H1 (cell line): Measurements from ENCODE around the gene CD1B. TPM values are rescaled to one million over a fixed set of nuclear protein-coding genes. Genes with fewer than 3 reads are reported as not detected.

Experiments
- CTCF ChIA-PET: fragments of 300-600 bp; sonication (Branson Sonifier 250); formaldehyde crosslinking; loops from one replicate; lab custom pipeline; 2021; ENCODE audit not compliant: partially characterized antibody; lab: Charles Lee
- POLR2A ChIA-PET: fragments of 300-600 bp; sonication (Branson Sonifier 250); formaldehyde crosslinking; loops from one replicate; lab custom pipeline; 2021; ENCODE audit warnings: inconsistent platforms; ENCODE audit not compliant: partially characterized antibody; lab: Charles Lee
- DNase-seq, 2 experiments: peaks; one replicate each; pipeline versions ENCODE4 v3.0.0 to v3.0.0-alpha.2; 2010 to 2022; ENCODE audit warnings: low spot score in 2 of 2, low read depth in 1 of 2, mixed read lengths in 1 of 2
- FAIRE-seq: peaks from 2 replicates; lab custom pipeline; 2011; peaks lifted over from hg19 to GRCh38; lab: Jason Lieb, UNC
- H2AFZ ChIP-seq: 2 replicates; pipeline ENCODE4 v1.8.1; 2012; ENCODE audit warnings: low read length, inconsistent platforms
- H2AK5ac ChIP-seq: 2 replicates; pipeline ENCODE4 v1.6.1; 2013; ENCODE audit warnings: low read depth, low read length
- H2BK120ac ChIP-seq: replicated peaks from 2 replicates; pipeline ENCODE3; 2013; ENCODE audit warnings: low read depth, low read length, inconsistent platforms
- H2BK12ac ChIP-seq: 2 replicates; pipeline ENCODE4 v1.6.1; 2013; ENCODE audit warnings: low read depth, low read length
- H2BK15ac ChIP-seq: 2 replicates; pipeline ENCODE4 v1.6.1; 2013; ENCODE audit warnings: low read length
- H2BK20ac ChIP-seq: 2 replicates; pipeline ENCODE4 v1.6.1; 2013; ENCODE audit warnings: low read length
- H2BK5ac ChIP-seq: 2 replicates; pipeline ENCODE4 v1.6.1; 2013; ENCODE audit warnings: low read depth, low read length
- H3K14ac ChIP-seq: 2 replicates; pipeline ENCODE4 v1.6.1; 2013; ENCODE audit warnings: inconsistent platforms; ENCODE audit not compliant: insufficient read length
- H3K18ac ChIP-seq: 2 replicates; pipeline ENCODE4 v1.6.1; 2013; ENCODE audit warnings: low read length; ENCODE audit errors: extremely low read depth
- H3K23ac ChIP-seq: 2 replicates; pipeline ENCODE4 v1.6.1; 2013; ENCODE audit warnings: inconsistent platforms; ENCODE audit not compliant: insufficient read length
- H3K23me2 ChIP-seq: 2 replicates; pipeline ENCODE4 v1.6.1; 2013; ENCODE audit warnings: low read depth, low read length
- H3K27ac ChIP-seq: 2 replicates; pipeline ENCODE4 v1.6.1; 2011; ENCODE audit warnings: low read depth, low read length, inconsistent platforms
- H3K27me3 ChIP-seq, 4 experiments: replicated peaks in 1 of 4; 1 replicate in 1 of 4; 2 replicates in 3 of 4; pipeline versions ENCODE4 v1.6.1 to v1.8.1; 2011 to 2013; ENCODE audit warnings: low read length in 3 of 4, mild to moderate bottlenecking in 3 of 4, inconsistent platforms in 2 of 4, mixed read lengths in 2 of 4, moderate library complexity in 1 of 4; ENCODE audit not compliant: control insufficient read depth in 3 of 4, insufficient read depth in 3 of 4; ENCODE audit errors: extremely low read depth in 1 of 4
- H3K36me3 ChIP-seq, 4 experiments: 2 replicates each; pipeline versions ENCODE4 v1.6.1 to v1.8.1; 2011 to 2013; ENCODE audit warnings: mild to moderate bottlenecking in 4 of 4, low read length in 3 of 4, moderate library complexity in 2 of 4, control low read depth in 1 of 4, inconsistent platforms in 1 of 4; ENCODE audit not compliant: insufficient read depth in 4 of 4, control insufficient read depth in 2 of 4
- H3K4ac ChIP-seq: replicated peaks from 2 replicates; pipeline ENCODE3; 2013; ENCODE audit warnings: low read length, low read depth, mixed read lengths, inconsistent platforms; ENCODE audit not compliant: insufficient read length
- H3K4me1 ChIP-seq, 4 experiments: replicated peaks in 1 of 4; 1 replicate in 1 of 4; 2 replicates in 3 of 4; pipeline versions ENCODE4 v1.6.1 to v1.8.1; 2011 to 2013; ENCODE audit warnings: low read length in 3 of 4, inconsistent platforms in 2 of 4, mixed read lengths in 1 of 4; ENCODE audit not compliant: insufficient read depth in 4 of 4, control insufficient read depth in 3 of 4
- H3K4me2 ChIP-seq, 2 experiments: 2 replicates each; pipeline versions ENCODE4 v1.6.1 to v1.8.1; 2011 to 2013; ENCODE audit warnings: low read depth in 2 of 2, low read length in 2 of 2, control low read depth in 1 of 2, inconsistent platforms in 1 of 2, mild to moderate bottlenecking in 1 of 2; ENCODE audit not compliant: insufficient read depth in 1 of 2
- H3K4me3 ChIP-seq, 4 experiments: fragments of 200-600, 300-600 bp in 1 of 4; sonication (generic), shearing (Covaris generic), sonication (Bioruptor Twin) in 1 of 4; 2 replicates each; pipeline versions ENCODE4 v1.5.1 to v1.8.1; 2011 to 2016; ENCODE audit warnings: low read length in 4 of 4, low read depth in 3 of 4, control low read depth in 2 of 4, inconsistent platforms in 2 of 4, mild to moderate bottlenecking in 2 of 4, mixed read lengths in 1 of 4, moderate library complexity in 1 of 4; ENCODE audit not compliant: insufficient read depth in 2 of 4; ENCODE audit errors: extremely low read depth in 1 of 4
- H3K56ac ChIP-seq: replicated peaks from 2 replicates; pipeline ENCODE3; 2013; ENCODE audit warnings: low read depth, mild to moderate bottlenecking, mixed read lengths, low read length, inconsistent platforms; ENCODE audit not compliant: insufficient read length
- H3K79me1 ChIP-seq: 2 replicates; pipeline ENCODE4 v1.6.1; 2013; ENCODE audit warnings: low read depth, low read length, control low read depth
- H3K79me2 ChIP-seq, 2 experiments: 2 replicates each; pipeline versions ENCODE4 v1.6.1 to v1.8.1; 2012 to 2013; ENCODE audit warnings: low read length in 2 of 2, mild to moderate bottlenecking in 2 of 2, inconsistent platforms in 1 of 2; ENCODE audit not compliant: insufficient read depth in 2 of 2, control insufficient read depth in 1 of 2
- H3K9ac ChIP-seq, 4 experiments: replicated peaks in 1 of 4; 1 replicate in 1 of 4; 2 replicates in 3 of 4; pipeline versions ENCODE4 v1.6.1 to v1.8.1; 2011 to 2013; ENCODE audit warnings: low read depth in 3 of 4, low read length in 3 of 4, control low read depth in 2 of 4, mild to moderate bottlenecking in 2 of 4, moderate library complexity in 2 of 4, inconsistent platforms in 1 of 4; ENCODE audit errors: extremely low read depth in 1 of 4
- H3K9me3 ChIP-seq, 2 experiments: 2 replicates each; pipeline versions ENCODE4 v1.6.1 to v1.8.1; 2012 to 2013; ENCODE audit warnings: mild to moderate bottlenecking in 2 of 2, moderate library complexity in 2 of 2, control low read depth in 1 of 2, inconsistent platforms in 1 of 2, low read depth in 1 of 2, low read length in 1 of 2, mixed read lengths in 1 of 2; ENCODE audit not compliant: insufficient read depth in 2 of 2
- H4K20me1 ChIP-seq, 2 experiments: replicated peaks in 1 of 2; 2 replicates each; pipeline versions ENCODE3 to v1.8.1; 2011 to 2013; ENCODE audit warnings: inconsistent platforms in 2 of 2, low read length in 2 of 2, mild to moderate bottlenecking in 1 of 2; ENCODE audit not compliant: insufficient read depth in 2 of 2, control insufficient read depth in 1 of 2
- H4K5ac ChIP-seq: 2 replicates; pipeline ENCODE4 v1.6.1; 2013; ENCODE audit warnings: low read length, low read depth, mixed read lengths, inconsistent platforms; ENCODE audit not compliant: insufficient read length
- H4K8ac ChIP-seq: 2 replicates; pipeline ENCODE4 v1.8.0; 2013; ENCODE audit warnings: mild to moderate bottlenecking, moderate library complexity, low read length, inconsistent platforms; ENCODE audit not compliant: insufficient read depth; ENCODE audit errors: extremely low read depth
- H4K91ac ChIP-seq: replicated peaks from 2 replicates; pipeline ENCODE3; 2013; ENCODE audit warnings: low read length, mixed read lengths, inconsistent platforms; ENCODE audit not compliant: insufficient read length
- EGR1 ChIP-seq: IDR thresholded peaks from 2 replicates; pipeline ENCODE4 v1.6.1; 2011; ENCODE audit warnings: low read depth, low read length, borderline replicate concordance
- RBBP5 ChIP-seq: IDR thresholded peaks from 2 replicates; pipeline ENCODE4 v1.7.1; 2012; ENCODE audit warnings: low read depth, mild to moderate bottlenecking, inconsistent platforms, low read length, moderate library complexity, borderline replicate concordance
- WGBS, 2 experiments: shearing (Covaris generic) in 1 of 2; methylation state at CpG; one replicate each; pipeline versions ENCODE4 v1.1.6 to v1.1.7; 2013 to 2015; ENCODE audit warnings: low lambda C conversion rate in 2 of 2, mixed read lengths in 2 of 2, inconsistent platforms in 1 of 2, low coverage in 1 of 2, missing lambda C conversion rate in 1 of 2; ENCODE audit not compliant: insufficient replicate concordance in 2 of 2, insufficient coverage in 1 of 2, insufficient read length in 1 of 2; ENCODE audit errors: extremely low coverage in 1 of 2, missing lambda C conversion rate in 1 of 2; 5-methylcytosine and 5-hydroxymethylcytosine counted together
- polyA plus RNA-seq, 7 experiments: library from polyadenylated mRNA; depleted of rRNA in 3 of 7; stranded (reverse) in 5 of 7; unstranded in 2 of 7; fragments of >200 nt in 5 of 7; fragments of 200-250 nt in 2 of 7; gene quantifications; 1 replicate in 5 of 7; 2 replicates in 1 of 7; 4 replicates in 1 of 7; pipeline versions ENCODE4 v1.2.1 to v1.2.3, GENCODE V29; 2011 to 2013; ENCODE audit warnings: missing spikeins in 2 of 7, mixed read lengths in 2 of 7
- total RNA-seq: library from RNA; stranded (reverse); fragmentation: NEBNext Ultra II Directional; extraction: Animal tissue kit (Norgen Biotek cat#: 25700); gene quantifications from 2 replicates; pipeline ENCODE4 v1.2.1, GENCODE V29; 2021
- TF ChIP-seq, protein P1 (sequence below): IDR thresholded peaks from 2 replicates; pipeline ENCODE4 v1.6.1; 2012; ENCODE audit warnings: low read length, inconsistent platforms

Gene CD1B
- total and polyA plus RNA-seq, 2 of the 8 experiments (the other 6 are each of a cell fraction or from before 2014, with no cell fraction given), result not detected

- Histone ChIP-seq H4K8ac (no peak overlapping the region), H4K5ac (no peak overlapping the region), H3K79me1 (no peaks in the 10 kb centered on the region), H3K56ac (no peak overlapping the region), H2AK5ac (no peak overlapping the region), H3K36me3 (no peaks in the 10 kb centered on the region), H3K27ac (no peak overlapping the region), H3K4me1 (no peaks in the 10 kb centered on the region), H3K27me3 (no peaks in the 10 kb centered on the region), H3K9ac (no peak overlapping the region), H2BK15ac (no peak overlapping the region), H3K4me3 (no peak overlapping the region), H4K20me1 (no peaks in the 10 kb centered on the region), H4K91ac (no peak overlapping the region), H3K23ac (no peak overlapping the region), H3K4me2 (no peak overlapping the region), H2BK120ac (no peak overlapping the region), H3K14ac (no peak overlapping the region), H3K18ac (no peak overlapping the region), H2BK20ac (no peak overlapping the region), H3K79me2 (no peaks in the 10 kb centered on the region), H2BK12ac (no peak overlapping the region), H2AFZ (no peak overlapping the region), H3K4ac (no peak overlapping the region), H3K9me3 (no peaks in the 10 kb centered on the region; a peak in 1 of 4 replicates), H2BK5ac (no peak overlapping the region), H3K23me2 (no peaks in the 10 kb centered on the region)
- 78% methylated on average over 2 of the region's 2 CpGs; no CpG with 5 or more reads in 1 of the 2 experiments for WGBS, 2 experiments
- no peak for TF ChIP-seq RBBP5
- TF ChIP-seq, protein P1, sequence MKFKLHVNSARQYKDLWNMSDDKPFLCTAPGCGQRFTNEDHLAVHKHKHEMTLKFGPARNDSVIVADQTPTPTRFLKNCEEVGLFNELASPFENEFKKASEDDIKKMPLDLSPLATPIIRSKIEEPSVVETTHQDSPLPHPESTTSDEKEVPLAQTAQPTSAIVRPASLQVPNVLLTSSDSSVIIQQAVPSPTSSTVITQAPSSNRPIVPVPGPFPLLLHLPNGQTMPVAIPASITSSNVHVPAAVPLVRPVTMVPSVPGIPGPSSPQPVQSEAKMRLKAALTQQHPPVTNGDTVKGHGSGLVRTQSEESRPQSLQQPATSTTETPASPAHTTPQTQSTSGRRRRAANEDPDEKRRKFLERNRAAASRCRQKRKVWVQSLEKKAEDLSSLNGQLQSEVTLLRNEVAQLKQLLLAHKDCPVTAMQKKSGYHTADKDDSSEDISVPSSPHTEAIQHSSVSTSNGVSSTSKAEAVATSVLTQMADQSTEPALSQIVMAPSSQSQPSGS, result no peak
- TF ChIP-seq EGR1, result no peak
- no peak for FAIRE-seq
- DNase-seq, result no peak
- POLR2A ChIA-PET, result no interaction called here
- CTCF ChIA-PET, result interaction anchor here (0.6 to 1.1 kb wide), 3 partner anchors 152 to 643 kb away, joined by 3 to 4 read pairs (median 3); no protein-coding TSS in a partner anchor
Measured at GRCh38 chr1:158354255-158354654, 22.9 kb upstream of the CD1B start.
